GM15510 (cell line): Measurements from ENCODE around the gene ANKS6.

Experiments used
- POLR2A ChIP-seq: IDR thresholded peaks from 3 replicates; pipeline ENCODE4 v1.6.1; 2011; ENCODE audit warnings: borderline replicate concordance; ENCODE audit not compliant: insufficient read length; ENCODE audit errors: extremely low read depth

Gene ANKS6

DNA sequence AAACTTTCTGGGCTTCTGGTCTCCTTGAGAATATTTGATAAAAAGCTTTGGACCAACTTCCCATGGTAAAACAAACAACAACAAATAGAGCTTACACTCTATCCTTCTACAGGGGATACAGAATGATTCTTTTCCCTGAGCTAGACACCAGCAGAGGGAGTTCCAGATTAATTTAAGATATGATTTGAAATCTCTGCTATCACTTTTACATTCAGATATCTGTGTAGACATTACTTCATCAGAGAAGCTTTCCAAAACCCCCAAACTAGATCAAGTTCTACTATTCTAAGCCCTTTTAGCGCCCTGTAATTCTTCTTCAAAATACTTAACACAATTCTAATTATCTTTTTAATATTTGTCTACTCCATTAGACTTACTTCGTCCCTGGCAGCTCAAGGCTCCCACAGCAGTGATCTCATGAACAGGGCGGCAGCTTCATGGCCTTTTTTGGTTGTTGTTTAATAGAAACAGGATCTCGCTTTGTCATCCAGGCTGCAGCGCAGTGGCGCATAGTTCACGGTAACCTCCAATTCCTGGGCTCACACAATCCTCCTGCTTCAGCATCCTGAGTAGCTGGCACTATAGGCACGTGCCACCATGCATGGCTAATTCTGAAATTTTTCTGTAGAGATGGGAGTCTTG lies 10.2 kb upstream of the ANKS6 start:
- TF ChIP-seq POLR2A, result no peak

DNA sequence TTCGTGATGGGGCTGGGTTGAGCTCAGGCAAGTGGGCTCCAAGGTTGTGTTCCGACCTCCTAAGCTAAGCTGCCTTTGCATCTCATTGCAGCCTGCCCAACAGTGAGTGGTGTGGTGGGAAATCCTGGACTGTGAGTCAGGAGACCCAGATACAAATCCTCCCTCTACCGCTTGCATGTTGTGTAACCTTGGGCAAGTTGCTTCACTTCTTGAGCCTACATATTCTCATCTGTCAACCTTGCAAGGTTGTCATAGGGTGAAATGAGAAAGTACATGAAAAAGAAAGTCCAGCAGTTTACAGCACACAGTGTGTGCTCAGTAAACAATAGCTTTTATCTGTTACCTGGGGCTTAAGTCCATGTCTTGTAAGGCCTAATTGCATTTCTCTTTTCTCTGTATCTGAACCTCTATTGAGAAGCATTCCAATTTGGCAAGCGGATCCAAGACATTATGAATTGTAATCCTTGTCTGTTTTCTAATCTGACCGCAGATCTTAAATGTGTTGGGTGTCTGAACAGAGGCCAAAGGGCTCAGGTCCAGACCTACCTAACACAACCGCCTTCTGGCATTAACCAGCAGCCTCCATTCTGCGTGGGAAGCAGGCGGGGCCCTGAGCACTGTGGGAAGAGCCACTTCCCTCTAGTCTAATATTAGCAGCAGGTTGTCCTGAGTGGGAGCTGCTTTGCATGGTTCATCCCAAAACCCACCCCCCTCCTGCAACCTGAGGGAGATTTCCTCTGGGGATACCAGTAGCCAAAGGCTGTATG lies 9.3 kb upstream of the ANKS6 start:
- no peak for TF ChIP-seq POLR2A

DNA sequence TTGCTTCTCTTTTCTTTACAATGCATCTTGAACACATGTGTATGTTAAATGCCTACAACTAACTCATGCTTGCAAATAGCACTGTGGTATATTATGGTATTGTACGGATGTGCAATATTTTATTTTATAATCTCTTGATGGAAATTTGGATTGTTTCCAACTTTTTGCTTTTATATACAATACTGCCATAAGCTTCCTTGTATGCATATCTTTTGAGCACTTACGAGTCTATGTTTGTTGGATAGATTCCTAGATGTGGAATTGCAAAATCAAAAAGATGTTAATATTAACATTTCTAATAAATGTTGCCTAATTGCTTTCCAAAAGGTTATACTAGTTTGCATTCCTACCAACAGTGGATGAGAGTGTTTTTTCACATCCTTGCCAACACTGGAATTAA lies 7.7 kb upstream of the ANKS6 start:
- TF ChIP-seq POLR2A, result no peak

DNA sequence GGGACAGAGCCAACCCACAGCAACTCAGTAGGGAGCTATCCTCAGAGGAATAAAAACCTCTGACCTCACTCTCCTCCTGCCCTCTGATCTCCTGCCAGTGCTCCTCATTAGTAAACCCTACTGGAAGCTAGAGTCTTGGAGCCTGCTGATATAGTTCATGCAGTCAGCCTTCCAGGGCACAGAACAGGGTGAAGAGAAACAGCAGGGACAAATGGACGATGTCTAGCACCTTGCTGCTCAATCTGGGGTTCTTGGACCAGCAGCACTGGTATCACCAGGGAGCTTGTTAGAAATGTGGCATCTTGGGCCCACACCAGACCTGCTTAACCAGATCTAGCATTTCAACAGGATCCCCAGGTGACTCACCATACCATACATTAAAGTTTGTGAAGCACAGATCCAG lies 5.6 kb upstream of the ANKS6 start:
- TF ChIP-seq POLR2A, result no peak

DNA sequence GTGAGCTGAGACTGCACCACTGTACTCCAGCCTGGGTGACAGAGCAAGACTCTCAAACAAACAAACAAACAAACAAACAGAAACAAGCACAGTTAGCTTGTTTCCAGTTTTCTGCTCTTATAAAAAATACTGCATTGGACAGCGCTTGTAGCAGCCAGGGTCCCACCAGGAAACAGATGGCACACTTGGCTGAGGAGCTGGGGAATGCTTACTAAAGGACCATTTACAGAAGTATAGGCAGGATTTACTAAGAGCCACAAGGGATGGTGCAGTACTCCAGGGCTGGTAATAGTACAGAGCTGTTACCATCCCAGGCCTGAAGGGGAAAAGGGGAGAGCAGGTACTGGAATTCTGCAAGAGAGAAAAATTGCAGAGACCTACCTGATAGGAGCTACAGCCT lies 5.2 kb upstream of the ANKS6 start:
- no peak for TF ChIP-seq POLR2A

DNA sequence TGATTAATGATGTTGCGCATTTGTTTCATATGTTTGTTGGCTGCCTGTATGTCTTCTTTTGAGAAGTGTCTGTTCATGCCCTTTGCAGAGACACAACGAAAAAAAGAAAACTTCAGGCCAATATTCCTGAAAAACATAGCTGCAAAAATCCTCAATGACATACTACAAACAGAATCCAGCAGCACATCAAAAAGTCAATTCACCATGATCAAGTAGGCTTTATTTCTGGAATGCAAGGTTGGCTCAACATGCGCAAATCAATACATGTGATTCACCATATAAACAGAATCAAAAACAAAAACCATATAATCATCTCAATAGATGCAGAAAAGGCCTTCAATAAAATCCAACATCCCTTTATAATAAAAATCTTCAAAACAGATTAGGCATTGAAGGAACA lies 1.9 kb upstream of the ANKS6 start:
- TF ChIP-seq POLR2A, result no peak

DNA sequence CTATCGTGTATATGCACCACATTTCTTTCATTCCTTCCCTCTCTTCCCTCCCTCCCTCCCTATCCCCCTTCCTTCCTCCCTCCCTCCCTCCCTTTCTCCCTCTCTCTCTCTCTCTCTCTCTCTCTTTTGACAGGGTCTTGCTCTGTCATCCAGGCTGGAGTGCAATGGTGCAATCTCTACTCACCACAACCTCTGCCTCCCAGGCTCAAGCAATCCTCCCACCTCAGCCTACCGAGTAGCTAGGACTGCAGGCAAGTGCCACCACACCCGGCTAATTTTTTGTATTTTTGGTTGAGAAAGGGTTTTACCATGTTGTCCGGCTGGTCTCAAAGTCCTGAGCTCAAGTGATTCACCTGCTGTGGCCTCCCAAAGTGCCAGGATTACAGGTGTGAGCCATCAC lies 1.1 kb upstream of the ANKS6 start:
- TF ChIP-seq POLR2A, result no peak

DNA sequence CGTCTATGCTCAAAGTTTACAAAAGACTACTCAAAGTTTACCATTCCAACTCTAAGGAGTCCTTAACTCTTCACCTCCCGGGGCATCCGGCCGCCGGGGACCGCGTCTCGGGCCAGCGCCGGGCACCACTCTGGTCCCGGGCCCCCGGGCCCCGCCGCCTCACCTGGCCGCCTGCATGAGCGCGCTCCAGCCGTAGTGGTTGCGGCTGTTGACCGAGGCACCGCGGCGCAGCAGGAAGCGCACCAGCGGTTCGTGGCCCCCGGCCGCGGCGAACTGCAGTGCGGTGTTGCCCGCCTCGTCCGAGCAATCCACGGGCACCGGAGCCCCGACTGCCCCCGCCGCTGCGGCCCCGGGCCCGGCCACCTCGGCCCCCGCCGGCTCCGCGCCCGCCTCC lies 388 bp downstream of the ANKS6 start:
- TF ChIP-seq POLR2A, result no peak

DNA sequence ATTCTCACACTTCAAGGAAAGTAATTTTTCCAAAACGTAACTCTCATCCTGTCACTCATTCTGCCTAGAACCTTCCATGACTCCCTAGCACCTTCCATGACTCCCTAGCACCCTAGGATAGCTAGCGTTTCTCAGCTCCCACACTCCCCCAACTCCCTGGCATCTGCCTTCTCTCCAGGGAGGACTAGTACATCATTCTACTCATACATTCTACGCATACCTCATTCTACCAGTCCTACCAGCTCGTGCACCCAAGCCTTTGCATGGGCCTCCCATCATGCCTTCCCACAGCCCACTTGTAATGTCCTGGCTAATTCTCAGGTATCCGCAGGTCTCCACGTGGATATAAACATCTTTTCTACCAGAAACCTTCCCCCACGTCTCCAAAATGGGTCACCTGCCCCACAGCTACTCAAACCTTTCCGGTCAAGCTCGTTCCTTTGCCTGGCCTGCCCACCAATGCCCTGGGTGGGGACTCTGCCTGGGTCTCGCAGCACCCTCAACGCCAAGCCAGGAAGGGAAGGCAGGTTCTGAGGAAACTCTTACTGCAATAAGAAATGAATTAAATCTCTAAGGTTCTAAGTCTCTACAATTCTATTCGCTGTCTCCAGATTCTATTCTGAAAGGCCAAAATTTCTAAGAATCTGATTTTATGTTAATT lies 930 bp downstream of the ANKS6 start:
- no peak for TF ChIP-seq POLR2A

DNA sequence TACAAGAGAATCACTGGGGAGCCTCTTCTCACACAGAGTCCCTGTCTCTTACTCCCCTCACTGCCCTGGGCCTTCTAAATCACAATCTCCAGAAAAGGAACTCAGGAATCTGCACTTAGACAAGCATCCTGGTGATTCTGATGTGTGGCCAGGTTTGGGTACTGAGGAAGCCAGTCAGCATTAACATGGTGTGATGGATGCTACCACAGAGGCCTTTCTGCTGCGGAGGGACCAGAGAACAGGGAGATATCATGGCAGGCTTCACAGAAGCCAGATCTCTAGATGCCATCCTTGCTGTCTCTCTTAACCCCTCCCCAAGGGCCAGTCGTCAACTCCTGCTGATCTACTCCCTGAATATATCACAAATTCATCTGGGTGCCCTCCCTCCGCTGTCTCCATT lies 1.6 kb downstream of the ANKS6 start:
- no peak for TF ChIP-seq POLR2A

DNA sequence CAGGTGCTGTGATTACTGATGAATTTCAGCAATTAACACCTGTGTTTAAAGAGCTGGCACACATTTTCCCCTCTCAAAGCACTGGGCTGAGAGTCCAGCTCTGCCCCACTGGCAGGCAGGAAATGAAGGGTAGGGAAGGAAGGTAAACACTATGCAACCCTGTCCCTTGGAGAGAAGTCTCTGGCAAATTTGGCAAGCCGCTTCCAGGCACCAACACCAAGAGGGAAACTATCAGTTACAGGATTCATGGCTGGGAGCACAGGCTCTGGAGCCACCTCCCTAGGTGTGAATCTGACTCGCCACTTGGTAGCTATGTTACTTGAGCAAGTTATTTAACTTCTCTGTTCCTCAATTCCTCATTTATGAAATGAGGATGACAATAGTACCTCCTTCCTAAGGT lies 3.3 kb downstream of the ANKS6 start:
- no peak for TF ChIP-seq POLR2A

DNA sequence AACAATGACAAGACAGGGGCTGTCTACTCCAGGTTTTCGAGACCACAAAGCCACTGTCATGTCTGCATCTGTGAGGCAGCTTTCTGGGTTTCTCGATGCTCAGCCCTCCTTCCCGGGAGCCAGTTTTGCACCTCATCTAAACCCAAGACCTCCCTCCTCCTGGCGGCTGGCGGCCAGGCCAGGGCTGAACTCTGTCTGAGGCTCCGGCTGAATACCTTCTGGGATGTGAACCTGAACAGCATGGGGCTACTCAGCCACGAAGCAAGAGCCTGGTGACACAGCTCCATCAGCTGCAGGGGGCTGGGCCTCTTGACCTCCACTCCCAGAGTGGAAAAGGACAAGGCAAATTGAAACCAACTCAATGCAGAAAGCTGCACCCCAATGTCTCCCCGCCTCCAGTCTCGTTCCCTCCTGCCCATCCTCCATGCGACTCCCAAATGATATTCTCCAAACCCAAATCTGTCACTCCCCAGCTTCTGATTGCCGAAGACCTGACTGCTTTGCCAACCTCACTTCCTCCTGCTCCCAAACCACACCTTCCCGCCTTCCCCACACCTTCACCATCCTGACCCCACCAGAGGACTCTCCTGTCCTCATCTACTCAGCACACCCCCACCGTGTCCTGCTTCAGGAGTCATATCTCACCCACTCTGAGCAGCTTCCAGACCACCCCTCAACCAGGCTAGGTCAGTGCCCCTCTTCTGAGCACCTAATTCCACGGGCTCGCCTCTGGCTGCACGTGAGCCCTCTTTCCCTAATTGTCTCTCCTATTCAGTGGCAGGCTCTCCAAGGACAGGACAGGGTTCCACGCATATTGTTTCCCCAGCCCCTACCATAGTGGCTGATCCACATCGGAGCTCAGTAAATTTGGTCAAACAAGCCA lies 4.5 kb downstream of the ANKS6 start:
- TF ChIP-seq POLR2A, result no peak

DNA sequence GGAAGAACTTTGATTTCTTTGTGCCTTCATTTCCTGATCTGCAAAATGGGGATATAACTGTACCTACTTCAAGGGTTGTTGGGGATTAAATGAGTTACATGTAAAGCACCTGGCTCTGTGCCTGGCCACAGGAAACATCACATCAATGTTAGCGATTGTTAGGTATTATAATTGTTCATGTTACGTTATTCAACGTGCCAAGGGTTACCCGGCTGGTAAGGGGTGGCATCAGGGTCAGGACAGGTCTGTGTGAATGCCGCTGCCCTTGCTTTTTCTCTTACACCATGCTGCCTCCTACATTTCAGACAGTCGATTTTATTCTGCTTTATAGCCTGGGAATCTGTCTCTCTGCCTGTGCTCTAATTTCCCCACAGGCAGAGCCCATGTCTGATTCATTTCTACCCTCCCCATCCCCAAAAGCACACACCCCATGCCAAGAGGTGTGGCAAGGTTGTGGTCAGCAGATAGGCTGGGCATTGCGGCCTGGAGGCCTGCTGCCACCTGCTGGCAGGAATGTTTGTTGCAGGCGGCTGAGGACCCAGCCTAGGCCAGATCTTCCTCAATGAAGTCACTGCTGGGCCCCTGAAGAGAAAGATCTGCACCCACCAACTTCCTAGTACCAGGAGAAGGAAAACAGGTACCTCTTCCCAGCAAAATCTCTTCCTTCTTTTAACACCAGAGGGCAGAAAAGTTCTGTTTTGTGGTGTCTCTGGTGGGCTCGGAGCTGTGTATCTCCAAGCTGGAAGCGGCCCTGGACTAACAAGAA lies 5.3 kb downstream of the ANKS6 start:
- TF ChIP-seq POLR2A, result no peak

DNA sequence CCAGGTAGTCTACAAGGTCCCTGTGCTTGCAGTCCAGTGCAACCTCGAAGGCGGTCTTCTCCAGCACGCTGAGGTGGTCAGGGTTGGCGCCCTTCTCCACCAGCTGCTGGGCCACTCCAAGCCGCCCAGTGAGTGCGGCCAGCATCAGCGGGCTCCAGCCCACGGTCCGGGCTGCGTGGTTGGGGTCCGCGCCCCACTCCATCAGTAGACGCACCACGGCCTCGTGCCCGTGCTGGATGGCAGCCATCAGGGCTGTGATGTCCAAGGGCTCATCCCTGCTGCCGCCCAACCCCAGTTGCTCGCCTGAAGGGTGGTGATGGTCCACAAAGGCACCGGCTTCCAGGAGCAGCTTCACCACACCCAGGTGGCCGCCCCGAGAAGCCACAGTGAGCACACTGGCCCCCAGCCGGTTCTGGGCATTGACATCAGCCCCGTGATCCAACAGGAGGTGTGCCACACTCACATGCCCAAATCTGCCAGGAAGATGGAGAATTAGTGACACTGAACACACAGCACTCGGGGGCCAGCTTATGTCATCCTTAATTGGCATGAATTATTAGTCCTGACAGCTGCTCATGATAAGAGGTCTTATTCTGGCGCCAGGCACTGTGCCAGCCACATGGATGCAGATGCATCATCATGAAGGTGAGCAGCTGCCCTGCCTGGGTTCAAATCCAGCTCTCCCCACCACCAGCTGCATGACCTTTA lies 6.1 kb downstream of the ANKS6 start:
- no peak for TF ChIP-seq POLR2A

DNA sequence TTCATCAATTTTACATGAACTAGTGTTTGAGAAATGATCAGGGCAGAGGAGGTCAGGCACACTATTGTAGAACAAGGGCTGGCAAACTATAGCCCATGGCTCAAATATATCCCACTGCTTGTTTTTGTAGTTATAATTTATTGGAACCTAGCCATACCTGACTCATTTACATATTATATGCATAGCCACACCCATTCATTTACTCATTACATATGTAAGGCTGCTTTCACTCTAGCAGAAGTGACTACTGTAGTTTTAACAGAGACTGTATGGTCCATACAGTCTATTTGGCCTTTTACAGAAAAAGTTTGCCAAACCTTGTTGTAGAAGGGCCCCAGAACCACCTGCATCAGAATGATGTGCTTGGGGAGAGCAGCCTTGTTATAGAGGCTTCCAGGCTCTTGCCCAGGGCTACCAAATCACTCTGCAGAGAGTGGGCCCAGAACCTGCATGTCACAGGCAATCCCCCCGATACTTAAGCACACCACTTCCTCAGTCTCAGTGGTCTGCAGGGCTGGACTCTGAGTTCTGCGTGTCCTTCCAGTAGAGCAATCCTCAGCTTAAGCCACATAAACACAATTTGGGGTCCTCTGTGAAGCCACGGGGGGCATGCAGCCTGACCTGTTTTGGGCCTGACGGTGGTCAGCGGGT lies 6.7 kb downstream of the ANKS6 start:
- TF ChIP-seq POLR2A, result no peak
